DMS53 (cell line): Measurements from ENCODE around the gene CYP4F22.

Source experiments
- DNase-seq: peaks from one replicate; lab custom pipeline; 2025; lab: John Stamatoyannopoulos, UW

Gene CYP4F22

DNA sequence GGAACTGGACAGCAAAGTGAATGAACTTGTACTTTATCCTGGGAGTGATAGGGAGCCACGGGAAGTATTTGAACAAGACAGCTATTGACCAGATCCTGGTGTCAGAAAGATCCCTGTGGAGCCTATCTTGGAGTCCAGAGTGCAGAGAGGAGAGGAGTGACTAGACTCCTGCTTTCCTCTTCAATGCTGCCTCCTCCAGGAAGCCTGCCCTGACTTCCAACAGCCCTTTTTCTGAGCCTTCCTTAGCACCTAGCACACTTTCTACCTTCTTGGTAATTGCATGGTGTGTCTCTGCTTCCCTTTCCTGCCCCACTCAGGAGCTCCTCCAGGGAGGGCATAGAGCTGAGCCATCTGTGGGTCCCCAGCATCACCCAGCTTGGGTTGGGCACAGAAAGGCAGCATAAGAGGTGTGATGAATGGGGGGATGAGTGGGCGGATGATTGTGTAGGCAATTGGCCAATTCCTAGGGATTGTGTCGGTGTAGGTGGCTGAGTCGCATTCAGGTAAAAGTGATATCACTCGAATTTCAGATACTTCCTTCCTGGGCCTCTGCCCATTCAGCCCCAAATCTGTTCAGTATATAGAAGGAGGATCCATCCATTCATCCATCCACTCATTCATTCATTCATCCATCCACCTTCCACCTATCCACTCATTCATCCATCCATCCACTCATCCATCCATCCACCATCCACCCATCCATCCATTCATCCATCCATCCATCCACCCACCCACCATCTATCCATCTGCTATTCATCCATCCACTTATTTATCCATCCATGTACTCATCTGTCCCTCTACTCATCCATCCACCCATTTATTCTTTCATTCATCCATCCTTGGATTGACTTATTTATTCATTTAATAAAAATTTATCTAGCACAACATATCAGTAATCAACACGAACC is 26.9 kb downstream of the CYP4F22 start:
- DNase-seq: no peak

- no peak for DNase-seq
Observed at GRCh38 chr19:15536350-15536749, 28.0 kb downstream of the CYP4F22 start.

GRCh38 chr19:15538774-15539173 is 30.4 kb downstream of the CYP4F22 start:
- DNase-seq: no peak

- DNase-seq: no peak
Observed at GRCh38 chr19:15539638-15540037, 31.3 kb downstream of the CYP4F22 start.

GRCh38 chr19:15540435-15540834 is 32.1 kb downstream of the CYP4F22 start:
- DNase-seq: no peak

GRCh38 chr19:15544283-15544682 is 36.0 kb downstream of the CYP4F22 start:
- DNase-seq: no peak

- no peak for DNase-seq
Observed at GRCh38 chr19:15544970-15545369, 36.6 kb downstream of the CYP4F22 start.

DNA sequence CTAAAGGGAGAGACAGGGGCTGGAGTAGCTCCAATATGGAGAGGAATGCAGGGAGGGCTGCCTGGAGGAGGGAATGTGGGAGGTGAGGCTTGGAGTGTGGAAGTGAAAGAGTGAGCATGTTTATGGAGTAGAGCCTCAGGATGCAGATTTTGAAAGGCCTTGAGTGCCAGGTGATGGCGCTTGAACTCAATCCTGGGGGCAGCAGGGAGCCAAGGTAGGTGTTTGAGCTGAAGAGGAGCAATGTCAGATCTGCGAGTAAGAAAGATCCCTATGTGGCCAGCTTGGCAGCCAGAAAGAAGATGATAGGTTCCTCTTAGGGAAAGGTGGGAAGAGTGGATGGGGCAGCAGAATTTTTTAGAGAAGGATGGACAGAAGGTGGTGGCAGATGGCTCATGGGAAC is 40.3 kb downstream of the CYP4F22 start:
- DNase-seq: no peak

- no peak for DNase-seq
Observed at GRCh38 chr19:15549581-15549980, 41.3 kb downstream of the CYP4F22 start.

- no peak for DNase-seq
Observed at GRCh38 chr19:15550273-15550672, 41.9 kb downstream of the CYP4F22 start.

DNA sequence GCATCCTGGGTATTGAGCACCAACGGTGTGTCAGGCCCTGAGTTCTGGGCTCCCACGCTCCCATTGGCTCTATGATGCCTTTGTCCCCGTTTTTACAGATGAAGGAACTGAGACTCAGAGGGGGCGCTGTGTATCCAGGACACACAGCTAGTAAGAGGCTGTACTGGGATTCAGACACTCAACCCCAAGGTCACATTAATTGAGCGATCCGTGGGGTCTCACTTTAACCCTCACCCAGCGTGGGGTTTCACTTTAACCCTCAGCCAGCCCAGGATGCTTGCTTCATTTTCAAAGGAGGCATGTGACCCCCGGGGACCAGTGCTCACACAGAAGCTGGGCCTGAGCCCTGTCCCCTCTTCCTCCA is 42.6 kb downstream of the CYP4F22 start:
- no peak for DNase-seq

- no peak for DNase-seq
Observed at GRCh38 chr19:15551293-15552004, 43.1 kb downstream of the CYP4F22 start.

- DNase-seq: no peak
Observed at GRCh38 chr19:15555021-15555420, 46.7 kb downstream of the CYP4F22 start.

- DNase-seq: peak; percentile 89
Observed at GRCh38 chr19:15555759-15556633, 47.7 kb downstream of the CYP4F22 start.

DNA sequence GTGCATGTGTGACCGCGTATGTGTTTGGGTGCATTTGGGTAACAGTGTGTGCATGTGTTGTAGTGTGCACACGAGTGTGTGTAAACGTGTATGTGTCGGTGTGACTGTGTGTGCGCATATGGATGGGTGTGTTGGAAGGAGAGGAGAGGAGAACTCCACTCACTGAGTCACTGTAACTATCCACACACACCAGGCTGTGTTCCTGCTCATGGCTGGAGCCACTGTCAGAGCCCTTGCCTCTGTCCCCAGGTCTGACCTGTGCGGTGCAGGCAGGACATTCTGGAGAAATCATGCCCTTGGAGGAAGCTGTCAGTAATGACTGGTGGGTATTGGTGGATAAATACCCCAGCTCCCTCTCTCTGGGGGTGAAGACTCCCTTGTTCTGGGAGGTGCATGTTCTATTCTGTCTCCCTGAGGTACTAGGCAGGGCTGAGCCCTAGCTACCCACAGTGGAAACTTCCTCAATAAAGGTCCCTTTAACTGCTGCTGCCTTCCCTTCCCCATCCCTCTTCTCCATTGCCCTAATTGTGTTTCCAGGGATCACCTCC is 48.4 kb downstream of the CYP4F22 start:
- no peak for DNase-seq

DNA sequence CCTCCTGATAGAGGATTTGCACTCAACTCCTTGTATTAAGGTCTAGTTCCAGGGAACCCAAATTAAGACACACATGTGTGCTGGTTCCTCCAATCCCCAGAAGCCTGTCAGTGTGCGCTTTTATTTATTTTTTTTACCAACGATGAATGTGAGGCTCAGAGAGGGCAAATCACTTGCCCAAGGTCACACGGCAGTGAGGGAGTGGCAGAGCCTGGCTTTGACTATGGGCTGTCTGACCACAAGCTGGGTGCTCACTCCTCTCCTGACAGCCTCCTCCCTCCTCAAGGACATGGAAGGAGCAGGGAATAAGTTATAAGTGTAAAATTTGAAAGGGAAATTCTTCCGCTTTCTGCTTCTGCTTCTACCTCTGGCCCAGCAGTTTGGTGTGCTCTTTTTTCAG is 48.9 kb downstream of the CYP4F22 start:
- DNase-seq: no peak

- no peak for DNase-seq
Observed at GRCh38 chr19:15562145-15562544, 53.8 kb downstream of the CYP4F22 start.

- DNase-seq: no peak
Observed at GRCh38 chr19:15562861-15563260, 54.5 kb downstream of the CYP4F22 start.

GRCh38 chr19:15563325-15563794 is 55.0 kb downstream of the CYP4F22 start:
- no peak for DNase-seq

GRCh38 chr19:15563931-15564330 is 55.6 kb downstream of the CYP4F22 start:
- no peak for DNase-seq

GRCh38 chr19:15564534-15565168 is 56.3 kb downstream of the CYP4F22 start:
- DNase-seq: no peak
